Astrocyte of the cerebellum (primary cell): ENCODE results near the gene DNPH1.

Experiments
- DNase-seq: peaks from one replicate; pipeline ENCODE4 v3.0.0-alpha.2; 2011; ENCODE audit warnings: low read depth
- H3K4me3 ChIP-seq: 2 replicates; pipeline ENCODE4 v1.5.1; 2011; ENCODE audit warnings: mild to moderate bottlenecking, low read depth, low read length, moderate library complexity
- CTCF ChIP-seq: IDR thresholded peaks from 2 replicates; pipeline ENCODE4 v1.5.1; 2012; ENCODE audit warnings: low read length, low read depth, moderate library complexity, mild to moderate bottlenecking; ENCODE audit errors: missing control alignments
- in situ Hi-C: cut with HindIII; loops from 2 replicates; pipeline ENCODE4 v1.10.0; 2017; ENCODE audit warnings: low sequenced_read_pairs

The DNPH1 gene

DNA sequence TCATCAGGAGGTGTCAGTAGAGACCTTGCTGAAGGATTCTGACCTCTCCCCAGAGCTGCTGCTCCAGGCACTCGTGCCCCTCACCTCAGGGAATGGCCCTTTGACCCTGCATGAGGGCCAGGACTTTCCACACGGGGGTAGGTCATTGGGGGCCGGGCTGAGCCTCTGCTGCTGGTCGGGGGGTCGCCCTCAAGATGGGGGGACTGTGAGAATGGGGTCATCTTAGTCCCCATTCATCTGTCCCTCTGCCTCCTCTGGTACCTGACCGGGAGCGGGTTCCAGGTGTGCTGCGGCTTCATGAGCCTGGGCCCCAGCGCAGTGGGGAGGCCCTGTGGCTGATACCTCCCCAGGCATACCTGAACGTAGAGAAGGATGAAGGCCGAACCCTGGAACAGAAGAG, 15.8 kb downstream of the DNPH1 start:
- DNase-seq = no peak
- no peak overlapping the region for H3K4me3 ChIP-seq
- in situ Hi-C loops = no loop called here
- TF ChIP-seq CTCF = no peak

GRCh38 chr6:43211955-43212354, 17.3 kb downstream of the DNPH1 start:
- TF ChIP-seq CTCF = no peak
- no peak overlapping the region for H3K4me3 ChIP-seq
- no peak for DNase-seq

GRCh38 chr6:43207286-43207685, 22.0 kb downstream of the DNPH1 start:
- H3K4me3 ChIP-seq = no peak overlapping the region
- in situ Hi-C loops = no loop called here
- no peak for TF ChIP-seq CTCF
- DNase-seq = no peak

More at GRCh38 chr6:43211955-43212354, 17.3 kb downstream of the DNPH1 start:
- in situ Hi-C loops = no loop called here

- in situ Hi-C loops = no loop called here
- H3K4me3 ChIP-seq = no peak overlapping the region
- no peak for DNase-seq
- no peak for TF ChIP-seq CTCF
These were observed 23.4 kb downstream of the DNPH1 start for GRCh38 chr6:43205849-43206248.

DNA sequence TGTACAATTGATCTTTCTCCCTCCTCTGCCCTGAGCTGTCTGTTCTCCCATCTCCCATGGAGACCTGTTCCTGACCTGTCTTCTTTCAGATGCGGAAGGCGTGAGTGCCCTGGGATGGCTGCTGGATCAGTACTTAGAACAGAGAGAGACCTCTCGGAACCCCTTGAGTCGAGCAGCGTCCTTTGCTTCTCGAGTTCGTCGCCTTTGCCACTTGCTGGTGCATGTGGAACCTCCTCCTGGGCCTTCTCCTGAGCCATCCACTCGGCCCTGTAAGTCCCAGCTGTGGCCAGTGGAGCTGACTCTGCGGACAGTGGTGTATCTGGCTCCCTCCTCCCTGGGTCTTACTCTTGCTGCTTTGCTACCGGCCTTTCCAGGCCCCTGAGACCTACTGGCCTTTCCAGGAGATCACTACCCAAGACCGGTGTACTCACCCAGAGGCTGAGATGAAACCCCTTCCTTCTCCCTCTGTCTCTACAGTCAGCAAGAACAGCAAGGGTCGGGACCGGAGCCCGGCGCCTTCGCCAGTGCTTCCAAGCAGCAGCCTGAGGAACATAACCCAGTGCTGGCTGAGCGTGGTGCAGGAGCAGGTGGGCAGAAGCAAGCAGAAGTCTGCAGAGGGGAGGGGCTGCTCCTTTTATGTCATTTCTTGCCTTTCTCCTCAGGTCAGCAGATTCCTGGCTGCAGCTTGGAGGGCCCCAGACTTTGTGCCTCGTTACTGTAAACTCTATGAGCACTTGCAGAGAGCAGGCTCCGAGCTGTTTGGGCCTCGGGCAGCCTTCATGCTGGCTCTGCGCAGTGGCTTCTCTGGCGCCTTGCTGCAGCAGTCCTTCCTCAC, 24.8 kb downstream of the DNPH1 start:
- in situ Hi-C loops = no loop called here
- TF ChIP-seq CTCF = no peak
- H3K4me3 ChIP-seq = no peak overlapping the region
- DNase-seq = no peak

DNA sequence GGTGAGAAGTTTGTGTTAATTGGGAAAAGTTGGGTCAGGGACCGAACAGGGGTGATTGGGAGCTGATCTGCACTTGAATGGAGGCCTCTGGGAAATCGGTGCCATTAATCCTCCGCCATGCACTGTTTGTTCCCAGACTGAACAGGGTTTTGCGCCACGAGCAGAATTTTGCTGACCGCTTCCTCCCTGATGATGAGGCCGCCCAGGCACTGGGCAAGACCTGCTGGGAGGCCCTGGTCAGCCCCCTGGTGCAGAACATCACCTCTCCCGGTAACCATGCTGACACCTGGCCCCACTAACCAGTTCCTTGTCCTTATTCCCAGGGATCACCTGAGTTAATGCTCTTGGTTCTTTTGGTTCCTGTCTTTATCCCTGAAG, 25.6 kb downstream of the DNPH1 start:
- H3K4me3 ChIP-seq = no peak overlapping the region
- DNase-seq = no peak
- no peak for TF ChIP-seq CTCF
- in situ Hi-C loops = no loop called here
